NCI-H748 treated with DMSO at 0.1 percent for 48 hours (cell line): ENCODE data around the gene PEAK1.
"Not testable (repeated sequence)": the region's sequence is repeated elsewhere in the genome, so short reads cannot be mapped to it uniquely, and the experiment has no call there.

Experiments
- DNase-seq: peaks from one replicate; lab custom pipeline; 2025; lab: John Stamatoyannopoulos, UW

The PEAK1 gene

GRCh38 chr15:77171221-77171967 lies 248.5 kb downstream of the PEAK1 start:
- no peak for DNase-seq

GRCh38 chr15:77168616-77169015 lies 251.3 kb downstream of the PEAK1 start:
- DNase-seq = no peak

- no peak for DNase-seq
These were observed 251.8 kb downstream of the PEAK1 start for GRCh38 chr15:77168141-77168540.

- DNase-seq = no peak
These were observed 252.5 kb downstream of the PEAK1 start for GRCh38 chr15:77167406-77167805.

- DNase-seq = no peak
These were observed 256.0 kb downstream of the PEAK1 start for GRCh38 chr15:77163781-77164384.

- no peak for DNase-seq
These were observed 256.9 kb downstream of the PEAK1 start for GRCh38 chr15:77162872-77163633.

- DNase-seq = no peak
These were observed 259.1 kb downstream of the PEAK1 start for GRCh38 chr15:77160562-77161478.

GRCh38 chr15:77156000-77156399 lies 263.9 kb downstream of the PEAK1 start:
- DNase-seq = not testable (repeated sequence)

- DNase-seq = no peak
These were observed 271.7 kb downstream of the PEAK1 start for GRCh38 chr15:77148191-77148590.

- no peak for DNase-seq
These were observed 274.5 kb downstream of the PEAK1 start for GRCh38 chr15:77145370-77145769.

GRCh38 chr15:77144492-77145070 lies 275.3 kb downstream of the PEAK1 start:
- DNase-seq = no peak

- DNase-seq = no peak
These were observed 275.9 kb downstream of the PEAK1 start for GRCh38 chr15:77144026-77144425.

GRCh38 chr15:77143616-77144015 lies 276.3 kb downstream of the PEAK1 start:
- DNase-seq = no peak

GRCh38 chr15:77143191-77143590 lies 276.7 kb downstream of the PEAK1 start:
- no peak for DNase-seq

- no peak for DNase-seq
These were observed 279.7 kb downstream of the PEAK1 start for GRCh38 chr15:77140220-77140619.

GRCh38 chr15:77139312-77139711 lies 280.6 kb downstream of the PEAK1 start:
- no peak for DNase-seq

- no peak for DNase-seq
These were observed 281.8 kb downstream of the PEAK1 start for GRCh38 chr15:77138167-77138522.

GRCh38 chr15:77135181-77135580 lies 284.7 kb downstream of the PEAK1 start:
- no peak for DNase-seq

GRCh38 chr15:77130315-77130930 lies 289.5 kb downstream of the PEAK1 start:
- no peak for DNase-seq

- no peak for DNase-seq
These were observed 292.3 kb downstream of the PEAK1 start for GRCh38 chr15:77127626-77128025.
